Measurements from ENCODE around the gene PPP4R2.

DNA sequence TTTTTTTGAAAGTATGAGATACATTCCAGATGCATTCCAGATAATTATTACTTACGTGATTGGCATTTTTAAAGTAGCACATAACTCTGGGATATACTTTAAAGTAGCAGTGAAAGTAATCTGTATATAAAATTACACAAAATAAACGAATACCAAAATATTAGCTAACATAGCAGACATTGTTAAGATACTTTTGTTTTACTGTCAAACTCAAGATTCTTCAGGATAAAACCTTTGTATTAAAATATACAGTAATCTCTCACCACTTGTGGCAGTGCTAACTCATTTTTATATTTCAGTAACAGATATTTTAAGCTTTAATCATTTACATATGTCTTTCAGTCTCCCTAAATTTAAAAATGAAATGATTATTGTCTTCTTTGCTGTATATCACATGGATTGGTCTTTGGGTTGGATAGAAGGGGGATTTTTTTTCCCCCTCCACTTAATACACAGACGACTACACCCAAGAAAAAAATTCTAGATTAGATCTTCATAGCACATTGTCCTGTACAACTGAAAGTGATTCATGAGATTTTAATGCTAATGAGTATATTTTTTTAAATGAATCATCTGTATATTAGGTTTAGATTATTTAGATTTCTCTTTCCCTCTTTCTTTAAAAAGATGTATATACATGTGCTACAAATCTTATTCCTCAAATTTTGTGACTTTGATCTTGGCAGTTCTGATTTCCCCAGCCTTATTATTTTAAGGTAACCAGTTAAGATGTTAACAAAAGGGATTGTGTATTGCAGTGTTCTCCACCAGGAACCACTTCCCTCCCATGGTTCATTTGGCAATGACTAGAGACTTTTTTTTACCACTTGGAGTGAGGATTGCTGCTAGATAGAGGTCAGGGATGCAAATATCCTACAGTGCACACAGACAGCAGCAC, 40.3 kb downstream of the PPP4R2 start:
- TF ChIP-seq POLR2A (IDR thresholded peaks at IDR 0.05; ENCODE audit: low read depth, low read length) (no peak), CTCF (conservative IDR thresholded peaks at IDR 0.05; ENCODE audit: low read depth, low read length) (no peak), CEBPB (IDR thresholded peaks at IDR 0.05; ENCODE audit: low read depth, low read length) (no peak), SMC3 (IDR thresholded peaks at IDR 0.05; ENCODE audit: low read depth, low read length) (no peak), CHD1 (IDR thresholded peaks at IDR 0.05; ENCODE audit: low read depth, low read length) (no peak), BHLHE40 (IDR thresholded peaks at IDR 0.05; ENCODE audit: low read depth, low read length) (no peak; the same call in 1 of the 2 replicates), RAD21 (IDR thresholded peaks at IDR 0.05; ENCODE audit: low read length) (no peak), FOS (IDR thresholded peaks at IDR 0.05; ENCODE audit: low read depth, low read length) (no peak), MXI1 (IDR thresholded peaks at IDR 0.05; ENCODE audit: borderline replicate concordance, low read depth, low read length) (no peak), RFX5 (IDR thresholded peaks at IDR 0.05; ENCODE audit: low read depth, low read length) (no peak)
- TF ChIP-seq, protein P1, sequence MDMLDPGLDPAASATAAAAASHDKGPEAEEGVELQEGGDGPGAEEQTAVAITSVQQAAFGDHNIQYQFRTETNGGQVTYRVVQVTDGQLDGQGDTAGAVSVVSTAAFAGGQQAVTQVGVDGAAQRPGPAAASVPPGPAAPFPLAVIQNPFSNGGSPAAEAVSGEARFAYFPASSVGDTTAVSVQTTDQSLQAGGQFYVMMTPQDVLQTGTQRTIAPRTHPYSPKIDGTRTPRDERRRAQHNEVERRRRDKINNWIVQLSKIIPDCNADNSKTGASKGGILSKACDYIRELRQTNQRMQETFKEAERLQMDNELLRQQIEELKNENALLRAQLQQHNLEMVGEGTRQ (IDR thresholded peaks at IDR 0.05; ENCODE audit: low read depth, low read length): no peak
